Measurements from ENCODE around the gene TSSK6. TPM values are rescaled to one million over a fixed set of nuclear protein-coding genes. Genes with fewer than 3 reads are reported as not detected.

The TSSK6 gene
- total RNA-seq, 4 donors from 2014 or later = 0.57 to 1.7 (median 0.89) TPM

DNA sequence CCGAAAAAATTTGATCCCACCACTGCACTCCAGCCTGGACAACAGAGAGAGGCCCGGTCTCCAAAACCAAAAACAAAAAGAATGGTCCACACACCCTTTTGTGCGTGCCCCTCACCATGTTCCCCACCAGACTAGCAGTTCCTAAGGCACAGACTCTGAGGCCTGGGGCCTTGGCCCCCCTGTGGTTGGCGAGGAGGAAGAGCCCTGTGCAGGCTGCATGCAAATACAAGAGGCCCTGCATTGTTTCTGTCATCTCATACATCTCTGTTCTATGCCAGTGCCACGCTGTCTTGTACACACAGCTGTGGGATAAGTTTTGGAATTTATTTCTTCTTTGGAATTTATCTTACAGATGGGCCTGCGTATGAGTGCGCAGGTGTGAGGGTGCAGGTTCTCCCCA, 8.7 kb upstream of the TSSK6 start:
- no peak overlapping the region for H3K27ac ChIP-seq
- intact Hi-C loops (cut with DNase I) = no loop called here
- TF ChIP-seq POLR2A (IDR thresholded peaks at IDR 0.05) = no peak
- TF ChIP-seq, protein P1, sequence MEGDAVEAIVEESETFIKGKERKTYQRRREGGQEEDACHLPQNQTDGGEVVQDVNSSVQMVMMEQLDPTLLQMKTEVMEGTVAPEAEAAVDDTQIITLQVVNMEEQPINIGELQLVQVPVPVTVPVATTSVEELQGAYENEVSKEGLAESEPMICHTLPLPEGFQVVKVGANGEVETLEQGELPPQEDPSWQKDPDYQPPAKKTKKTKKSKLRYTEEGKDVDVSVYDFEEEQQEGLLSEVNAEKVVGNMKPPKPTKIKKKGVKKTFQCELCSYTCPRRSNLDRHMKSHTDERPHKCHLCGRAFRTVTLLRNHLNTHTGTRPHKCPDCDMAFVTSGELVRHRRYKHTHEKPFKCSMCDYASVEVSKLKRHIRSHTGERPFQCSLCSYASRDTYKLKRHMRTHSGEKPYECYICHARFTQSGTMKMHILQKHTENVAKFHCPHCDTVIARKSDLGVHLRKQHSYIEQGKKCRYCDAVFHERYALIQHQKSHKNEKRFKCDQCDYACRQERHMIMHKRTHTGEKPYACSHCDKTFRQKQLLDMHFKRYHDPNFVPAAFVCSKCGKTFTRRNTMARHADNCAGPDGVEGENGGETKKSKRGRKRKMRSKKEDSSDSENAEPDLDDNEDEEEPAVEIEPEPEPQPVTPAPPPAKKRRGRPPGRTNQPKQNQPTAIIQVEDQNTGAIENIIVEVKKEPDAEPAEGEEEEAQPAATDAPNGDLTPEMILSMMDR (IDR thresholded peaks at IDR 0.05) = no peak
- peaks cover 0 to 7% (median 0%) of the 10 kb centered on the region in 3 donors for H3K4me1 ChIP-seq
- no peaks in the 10 kb centered on the region for H3K27me3 ChIP-seq
- 75 to 92% methylated on average over 5 to 7 of the region's 7 CpGs for WGBS, 2 donors
- H3K4me3 ChIP-seq = no peak overlapping the region
- H3K9me3 ChIP-seq = no peaks in the 10 kb centered on the region
- no peak for DNase-seq
- peaks cover 12 to 79% (median 48%) of the 10 kb centered on the region in 3 donors for H3K36me3 ChIP-seq

DNA sequence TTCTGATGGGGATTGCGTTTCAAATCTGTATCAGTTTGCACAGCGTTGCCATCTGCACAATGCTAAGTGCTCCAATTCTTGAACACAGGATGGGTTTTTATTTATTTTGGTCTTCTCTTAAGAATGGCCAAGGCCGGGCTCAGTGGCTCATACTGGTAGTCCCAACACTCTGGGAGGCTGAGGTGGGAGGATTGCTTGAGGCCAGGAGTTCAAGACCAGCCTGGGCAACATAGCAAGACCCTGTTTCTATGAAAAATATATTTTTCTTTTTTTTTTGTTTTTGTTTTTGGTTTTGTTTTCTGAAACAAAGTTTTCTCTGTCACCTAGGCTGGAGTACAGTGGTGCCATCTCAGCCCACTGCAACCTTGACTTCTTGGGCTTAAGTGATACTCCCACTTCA, 7.8 kb upstream of the TSSK6 start:
- Histone ChIP-seq H3K36me3 (peaks cover 12 to 72% (median 41%) of the 10 kb centered on the region in 3 donors), H3K9me3 (no peaks in the 10 kb centered on the region), H3K4me3 (no peak overlapping the region), H3K27me3 (no peaks in the 10 kb centered on the region), H3K4me1 (peaks cover 0 to 12% (median 2%) of the 10 kb centered on the region in 3 donors), H3K27ac (no peak overlapping the region)
- intact Hi-C loops (cut with DNase I) = no loop called here
- TF ChIP-seq, protein P1 (IDR thresholded peaks at IDR 0.05) = no peak
- no peak for TF ChIP-seq POLR2A (IDR thresholded peaks at IDR 0.05)
- 79 to 91% methylated on average over 3 of the region's 3 CpGs for WGBS, 2 donors
- DNase-seq = no peak

DNA sequence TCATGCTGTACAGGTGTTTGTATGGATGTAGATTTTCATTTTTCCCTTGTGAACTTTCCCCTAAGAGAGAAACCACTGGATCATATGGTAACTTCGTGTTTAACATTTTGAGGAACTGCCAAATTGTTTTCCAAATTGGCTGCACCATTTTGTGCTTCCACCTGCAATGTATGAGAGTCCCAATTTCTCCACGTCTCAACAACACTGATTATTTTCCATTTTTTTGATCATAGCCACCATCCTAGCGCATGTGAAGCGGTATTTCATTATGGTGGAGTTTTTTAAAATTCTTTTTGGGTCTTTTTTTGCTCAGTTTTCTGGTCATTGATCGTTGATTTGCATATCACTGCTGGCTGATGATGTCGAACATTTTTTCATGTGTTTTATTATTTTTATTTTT, 5.6 kb upstream of the TSSK6 start:
- Histone ChIP-seq H3K27ac (no peak overlapping the region), H3K9me3 (no peaks in the 10 kb centered on the region), H3K4me1 (peaks cover 12 to 31% (median 18%) of the 10 kb centered on the region in 3 donors), H3K27me3 (no peaks in the 10 kb centered on the region), H3K36me3 (peaks cover 0 to 50% (median 19%) of the 10 kb centered on the region in 3 donors), H3K4me3 (no peak overlapping the region)
- WGBS, 2 donors = 81 to 84% methylated on average over 6 of the region's 6 CpGs
- TF ChIP-seq, protein P1 (IDR thresholded peaks at IDR 0.05) = no peak
- no peak for TF ChIP-seq POLR2A (IDR thresholded peaks at IDR 0.05)
- no peak for DNase-seq
- intact Hi-C loops (cut with DNase I) = no loop called here

GRCh38 chr19:19517235-19517619, 1.9 kb upstream of the TSSK6 start:
- Histone ChIP-seq H3K4me1 (peaks cover 18 to 53% (median 28%) of the 10 kb centered on the region in 3 donors), H3K27ac (no peak overlapping the region), H3K27me3 (no peaks in the 10 kb centered on the region), H3K36me3 (peaks cover 0 to 23% (median 13%) of the 10 kb centered on the region in 3 donors), H3K9me3 (no peaks in the 10 kb centered on the region), H3K4me3 (peak overlapping the region; percentile 67 to 88 (median 82))
- no peak for DNase-seq
- intact Hi-C loops (cut with DNase I) = no loop called here
- no peak for TF ChIP-seq POLR2A (IDR thresholded peaks at IDR 0.05)
- TF ChIP-seq, protein P1 (IDR thresholded peaks at IDR 0.05) = no peak
- WGBS, 2 donors = 65 to 69% methylated on average over 10 of the region's 10 CpGs

GRCh38 chr19:19515642-19516519, 533 bp upstream of the TSSK6 start, which contains the start of gene NDUFA13:
NDUFA13 (plus strand) TSS chr19:19516225; CDS start chr19:19516239, 14 bp downstream.
- intact Hi-C loops (cut with DNase I) = no loop called here
- Histone ChIP-seq H3K4me1 (peaks cover 18 to 58% (median 28%) of the 10 kb centered on the region in 3 donors), H3K36me3 (peaks cover 0 to 20% (median 13%) of the 10 kb centered on the region in 3 donors), H3K9me3 (no peaks in the 10 kb centered on the region), H3K4me3 (peak within 1 kb of the TSS; percentile 67 to 88 (median 82)), H3K27me3 (no peaks in the 10 kb centered on the region), H3K27ac (peak within 1 kb of the TSS; percentile 88 to 93 (median 90))
- 6% methylated on average over 32 to 34 of the region's 61 CpGs for WGBS, 2 donors
- peak; percentile 54 for DNase-seq
- TF ChIP-seq, protein P1 (IDR thresholded peaks at IDR 0.05) = peak in 2 of 6 experiments; percentile 3 to 20
- peak in 3 of 4 donors; percentile 9 to 69 (median 44) for TF ChIP-seq POLR2A (IDR thresholded peaks at IDR 0.05)
